Upper lobe of left lung (tissue), 4 donors: Measurements from ENCODE around the gene HCFC1.

ENCODE experiments used
- CTCF ChIP-seq, 6 experiments: fragments of 450-650 bp in 4 of 6; fragments of 200-600 bp in 2 of 6; sonication (generic) in 2 of 6; IDR thresholded peaks; one replicate each; pipeline ENCODE4 v1.5.1; 2016 to 2019; ENCODE audit warnings: antibody characterized with exemption in 6 of 6
- EP300 ChIP-seq, 4 donors: sonication (generic); formaldehyde crosslinking; IDR thresholded peaks; one replicate each; pipeline ENCODE4 v1.5.1; 2017; ENCODE audit warnings: antibody characterized with exemption in 4 of 4, control low read depth in 2 of 4
- POLR2A ChIP-seq, 4 donors: fragments of 450-650 bp; IDR thresholded peaks; one replicate each; pipeline ENCODE4 v1.5.1; 2016 to 2017; ENCODE audit warnings: antibody characterized with exemption in 4 of 4, mild to moderate bottlenecking in 2 of 4
- POLR2AphosphoS5 ChIP-seq, 2 donors: sonication (generic); formaldehyde crosslinking; IDR thresholded peaks; one replicate each; pipeline ENCODE4 v1.5.1; 2017; ENCODE audit warnings: antibody characterized with exemption in 2 of 2

- TF ChIP-seq CTCF (IDR thresholded peaks at IDR 0.05) (no peak), POLR2A (IDR thresholded peaks at IDR 0.05) (no peak), EP300 (IDR thresholded peaks at IDR 0.05) (no peak), POLR2AphosphoS5 (IDR thresholded peaks at IDR 0.05) (no peak)
Measured at GRCh38 chrX:153907456-153907855, 64.2 kb downstream of the HCFC1 start.
